Measurements from ENCODE around the gene CENPL. TPM values are rescaled to one million over a fixed set of nuclear protein-coding genes. Genes with fewer than 3 reads are reported as not detected.

The CENPL gene
- total RNA-seq, 1 donor from 2014 or later: 3.7 TPM

DNA sequence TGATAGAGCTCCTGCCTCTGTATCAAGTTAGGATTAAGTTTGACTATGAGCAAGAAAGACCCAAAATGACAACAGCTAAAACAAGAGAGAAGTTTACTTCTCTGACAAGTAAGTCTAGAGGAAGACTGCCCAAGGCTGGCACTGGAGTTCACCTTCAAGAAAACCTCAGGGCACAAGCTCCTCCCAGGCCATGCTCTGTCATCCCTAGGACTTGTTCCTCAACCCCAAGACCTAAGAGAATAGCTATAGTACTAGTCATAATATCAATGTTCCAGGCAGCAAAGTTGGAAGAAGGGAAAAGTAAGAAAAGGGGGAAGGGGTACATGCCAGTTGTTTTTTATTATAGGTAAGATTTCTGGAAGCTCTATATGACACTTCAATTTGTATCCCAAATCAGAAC lies 26.6 kb downstream of the CENPL start:
- H3K4me1 ChIP-seq: no peaks in the 10 kb centered on the region
- TF ChIP-seq, protein P1, sequence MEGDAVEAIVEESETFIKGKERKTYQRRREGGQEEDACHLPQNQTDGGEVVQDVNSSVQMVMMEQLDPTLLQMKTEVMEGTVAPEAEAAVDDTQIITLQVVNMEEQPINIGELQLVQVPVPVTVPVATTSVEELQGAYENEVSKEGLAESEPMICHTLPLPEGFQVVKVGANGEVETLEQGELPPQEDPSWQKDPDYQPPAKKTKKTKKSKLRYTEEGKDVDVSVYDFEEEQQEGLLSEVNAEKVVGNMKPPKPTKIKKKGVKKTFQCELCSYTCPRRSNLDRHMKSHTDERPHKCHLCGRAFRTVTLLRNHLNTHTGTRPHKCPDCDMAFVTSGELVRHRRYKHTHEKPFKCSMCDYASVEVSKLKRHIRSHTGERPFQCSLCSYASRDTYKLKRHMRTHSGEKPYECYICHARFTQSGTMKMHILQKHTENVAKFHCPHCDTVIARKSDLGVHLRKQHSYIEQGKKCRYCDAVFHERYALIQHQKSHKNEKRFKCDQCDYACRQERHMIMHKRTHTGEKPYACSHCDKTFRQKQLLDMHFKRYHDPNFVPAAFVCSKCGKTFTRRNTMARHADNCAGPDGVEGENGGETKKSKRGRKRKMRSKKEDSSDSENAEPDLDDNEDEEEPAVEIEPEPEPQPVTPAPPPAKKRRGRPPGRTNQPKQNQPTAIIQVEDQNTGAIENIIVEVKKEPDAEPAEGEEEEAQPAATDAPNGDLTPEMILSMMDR (IDR thresholded peaks at IDR 0.05): no peak
- no peak for TF ChIP-seq POLR2AphosphoS5 (IDR thresholded peaks at IDR 0.05; ENCODE audit: insufficient read depth in 1 of 2, low read depth in 1 of 2)
- TF ChIP-seq POLR2A (IDR thresholded peaks at IDR 0.05): no peak
- H3K9me3 ChIP-seq: no peaks in the 10 kb centered on the region
- no peak overlapping the region for H3K27ac ChIP-seq
- intact Hi-C loops (cut with DNase I): no loop called here
- H3K4me3 ChIP-seq: no peak overlapping the region
- no peaks in the 10 kb centered on the region for H3K27me3 ChIP-seq
- no peaks in the 10 kb centered on the region for H3K36me3 ChIP-seq
- no peak for DNase-seq (ENCODE audit: extremely low spot score in 2 of 2)

DNA sequence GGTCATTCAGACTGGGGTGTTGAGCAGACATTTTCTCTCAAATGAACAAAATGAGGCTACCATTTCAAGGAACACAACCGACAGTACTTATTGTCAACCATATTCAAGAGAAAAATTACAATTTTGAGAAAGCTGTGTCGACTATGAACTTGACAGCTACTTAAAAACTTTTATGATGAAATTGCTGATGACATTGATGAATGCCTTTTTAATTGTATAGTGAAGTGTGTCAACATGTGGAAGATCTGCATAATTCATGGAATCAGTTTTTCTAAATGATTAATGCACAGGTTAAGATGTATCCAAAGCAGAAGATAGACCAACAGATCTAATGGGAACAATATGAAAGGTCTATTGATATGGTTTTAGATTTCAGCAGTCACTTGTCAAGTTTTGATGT lies 34.8 kb downstream of the CENPL start:
- Histone ChIP-seq H3K27me3 (no peaks in the 10 kb centered on the region), H3K36me3 (peaks cover 3 to 25% of the 10 kb centered on the region in 2 donors), H3K27ac (no peak overlapping the region), H3K4me3 (no peak overlapping the region), H3K9me3 (no peaks in the 10 kb centered on the region), H3K4me1 (no peaks in the 10 kb centered on the region)
- TF ChIP-seq POLR2AphosphoS5 (IDR thresholded peaks at IDR 0.05; ENCODE audit: insufficient read depth in 1 of 2, low read depth in 1 of 2): no peak
- TF ChIP-seq, protein P1 (IDR thresholded peaks at IDR 0.05): no peak
- no peak for TF ChIP-seq POLR2A (IDR thresholded peaks at IDR 0.05)
- intact Hi-C loops (cut with DNase I): no loop called here
- DNase-seq (ENCODE audit: extremely low spot score in 2 of 2): no peak

DNA sequence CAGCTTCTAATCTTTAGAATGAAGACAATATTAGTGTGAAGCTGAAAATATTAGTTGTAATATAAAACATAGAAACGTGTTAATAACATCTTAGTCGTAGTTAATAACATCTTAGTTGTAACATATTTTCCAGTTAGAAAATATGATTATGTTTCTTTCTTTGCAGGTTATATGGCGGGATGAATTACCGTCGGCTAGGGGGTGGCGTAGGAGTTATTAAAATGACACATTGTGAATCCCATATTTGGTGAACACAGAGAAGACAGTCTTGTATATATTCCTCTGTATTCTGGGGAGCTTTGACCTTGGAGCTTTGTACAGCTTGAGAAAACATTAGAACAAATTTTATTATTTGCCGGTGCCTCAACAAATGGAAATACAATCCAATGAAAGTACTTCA lies 39.7 kb downstream of the CENPL start:
- H3K4me3 ChIP-seq: no peak overlapping the region
- H3K27me3 ChIP-seq: no peaks in the 10 kb centered on the region
- TF ChIP-seq POLR2A (IDR thresholded peaks at IDR 0.05) (no peak), POLR2AphosphoS5 (IDR thresholded peaks at IDR 0.05; ENCODE audit: insufficient read depth in 1 of 2, low read depth in 1 of 2) (no peak)
- TF ChIP-seq, protein P1 (IDR thresholded peaks at IDR 0.05): no peak
- H3K9me3 ChIP-seq: no peaks in the 10 kb centered on the region
- H3K36me3 ChIP-seq: peaks cover 3 to 46% of the 10 kb centered on the region in 2 donors
- no peaks in the 10 kb centered on the region for H3K4me1 ChIP-seq
- no peak for DNase-seq (ENCODE audit: extremely low spot score in 2 of 2)
- intact Hi-C loops (cut with DNase I): no loop called here
- H3K27ac ChIP-seq: no peak overlapping the region

DNA sequence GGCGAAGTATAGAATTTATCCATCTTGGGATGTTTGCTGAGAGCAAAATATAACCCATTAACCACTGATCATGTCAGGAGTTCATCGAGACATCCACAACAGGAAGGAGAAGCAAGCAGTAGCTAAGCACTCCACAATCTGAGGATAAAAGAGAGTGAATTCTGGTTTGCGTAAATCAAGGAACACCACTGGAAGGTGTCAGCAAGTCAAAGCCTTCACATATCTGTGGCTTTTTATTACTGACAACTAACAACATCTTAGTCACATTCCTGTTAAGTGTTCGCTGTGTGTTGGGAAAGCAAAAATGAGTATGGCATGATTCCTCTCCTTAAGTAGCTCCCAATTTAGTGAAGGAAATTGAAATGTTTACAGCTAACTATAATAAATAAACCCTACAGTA lies 44.7 kb downstream of the CENPL start:
- no peak overlapping the region for H3K4me3 ChIP-seq

DNA sequence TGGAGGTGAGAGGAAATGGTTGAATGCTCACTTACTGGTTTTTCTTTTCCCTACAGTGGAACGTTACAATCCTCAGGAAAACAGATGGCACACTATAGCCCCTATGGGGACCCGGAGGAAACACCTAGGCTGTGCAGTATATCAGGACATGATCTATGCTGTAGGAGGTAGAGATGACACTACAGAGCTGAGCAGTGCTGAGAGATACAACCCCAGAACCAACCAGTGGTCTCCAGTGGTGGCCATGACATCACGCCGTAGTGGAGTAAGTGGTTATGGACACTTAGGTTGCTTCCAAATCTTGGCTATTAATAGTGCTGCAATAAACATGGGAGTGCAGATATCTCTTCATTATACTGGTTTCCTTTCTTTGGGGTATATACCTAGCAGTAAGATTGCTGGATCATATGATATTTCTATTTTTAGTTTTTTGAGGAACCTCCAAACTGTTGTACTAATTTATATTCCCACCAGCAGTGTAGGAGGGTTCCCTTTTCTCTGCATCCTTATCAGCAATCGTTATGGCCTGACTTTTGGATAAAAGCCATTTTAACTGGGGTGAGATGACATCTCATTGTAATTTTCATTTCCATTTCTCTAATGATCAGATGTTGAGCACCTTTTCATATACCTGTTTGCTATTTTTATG lies 49.0 kb downstream of the CENPL start:
- intact Hi-C loops (cut with DNase I): no loop called here
- Histone ChIP-seq H3K27ac (no peak overlapping the region), H3K36me3 (peaks cover 0 to 32% of the 10 kb centered on the region in 2 donors), H3K9me3 (no peaks in the 10 kb centered on the region), H3K4me3 (no peak overlapping the region), H3K27me3 (no peaks in the 10 kb centered on the region), H3K4me1 (no peaks in the 10 kb centered on the region)
- no peak for DNase-seq (ENCODE audit: extremely low spot score in 2 of 2)
- TF ChIP-seq POLR2AphosphoS5 (IDR thresholded peaks at IDR 0.05; ENCODE audit: insufficient read depth in 1 of 2, low read depth in 1 of 2) (no peak), POLR2A (IDR thresholded peaks at IDR 0.05) (no peak)
- TF ChIP-seq, protein P1 (IDR thresholded peaks at IDR 0.05): no peak

More for the DNA sequence above, 44.7 kb downstream of the CENPL start:
- intact Hi-C loops (cut with DNase I): no loop called here
- H3K4me1 ChIP-seq: no peaks in the 10 kb centered on the region
- H3K27me3 ChIP-seq: no peaks in the 10 kb centered on the region
- H3K36me3 ChIP-seq: peaks cover 1 to 45% of the 10 kb centered on the region in 2 donors
- H3K27ac ChIP-seq: no peak overlapping the region
- no peak for TF ChIP-seq POLR2AphosphoS5 (IDR thresholded peaks at IDR 0.05; ENCODE audit: insufficient read depth in 1 of 2, low read depth in 1 of 2)
- TF ChIP-seq POLR2A (IDR thresholded peaks at IDR 0.05): no peak
- TF ChIP-seq, protein P1 (IDR thresholded peaks at IDR 0.05): no peak
- DNase-seq (ENCODE audit: extremely low spot score in 2 of 2): no peak
- H3K9me3 ChIP-seq: no peaks in the 10 kb centered on the region

Data from vagina (tissue), 2 donors.